Measurements from ENCODE around the gene RRP9. TPM values are rescaled to one million over a fixed set of nuclear protein-coding genes. Genes with fewer than 3 reads are reported as not detected.

RRP9 gene
- total and polyA plus RNA-seq, 2 donors (not counting 1 experiment from before 2014, with no cell fraction given) = 16.7 to 21.9 TPM

DNA sequence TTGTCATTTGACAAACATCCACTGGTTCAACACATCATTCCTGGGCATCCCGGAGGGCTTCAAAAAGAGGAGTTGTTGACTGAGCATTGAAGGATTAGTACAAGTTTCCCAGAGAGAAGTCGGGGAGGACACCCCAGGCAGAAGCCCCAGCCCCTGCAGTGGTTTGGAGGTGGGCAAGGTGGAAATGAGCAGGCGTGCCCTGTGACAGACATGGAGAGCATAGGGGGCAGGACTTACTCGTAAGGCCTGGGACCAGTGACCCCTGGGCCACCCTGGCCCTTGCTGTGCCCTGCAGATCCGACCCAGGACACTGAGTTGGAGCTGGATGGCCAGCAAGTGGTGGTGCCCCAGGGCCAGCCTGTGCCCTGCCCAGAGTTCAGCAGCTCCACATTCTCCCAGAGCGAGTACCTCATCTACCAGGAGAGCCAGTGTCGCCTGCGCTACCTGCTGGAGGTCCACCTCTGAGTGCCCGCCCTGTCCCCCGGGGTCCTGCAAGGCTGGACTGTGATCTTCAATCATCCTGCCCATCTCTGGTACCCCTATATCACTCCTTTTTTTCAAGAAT, 6.4 kb upstream of the RRP9 start:
- H3K9me3 ChIP-seq (ENCODE audit: control extremely low read depth in 1 of 3, control insufficient read depth in 2 of 3, insufficient read depth in 1 of 3, low read length in 2 of 3) = no peaks in the 10 kb centered on the region
- H3K27me3 Mint-ChIP-seq = peaks cover 5% of the 10 kb centered on the region
- no peaks in the 10 kb centered on the region for H3K27me3 ChIP-seq (replicated peaks in 1 of 4; ENCODE audit: control extremely low read depth in 1 of 4, control insufficient read depth in 3 of 4, insufficient read depth in 4 of 4, low read length in 3 of 4)
- H3K4me1 ChIP-seq (ENCODE audit: control insufficient read depth in 2 of 2, insufficient read depth in 2 of 2, low read length in 2 of 2) = peaks cover 3% of the 10 kb centered on the region in 2 donors
- H3K4me1 Mint-ChIP-seq = peaks cover under 1% of the 10 kb centered on the region
- no peak for TF ChIP-seq CTCF (IDR thresholded peaks at IDR 0.05)
- no peak for TF ChIP-seq EZH2 (IDR thresholded peaks at IDR 0.05; ENCODE audit: borderline replicate concordance, insufficient read depth, low read depth, low read length, poor library complexity, severe bottlenecking)
- H3K27ac ChIP-seq (ENCODE audit: low read length in 2 of 2) = no peak overlapping the region
- no peak overlapping the region for H3K4me2 ChIP-seq (replicated peaks; ENCODE audit: low read depth, low read length, poor library complexity, severe bottlenecking)
- no peaks in the 10 kb centered on the region for H3K9me3 Mint-ChIP-seq (ENCODE audit: insufficient read depth)
- DNase-seq (no peak), ATAC-seq (ENCODE audit: low read depth) (no peak)
- no peak overlapping the region for H3K27ac Mint-ChIP-seq
- no peaks in the 10 kb centered on the region for H3K36me3 ChIP-seq (replicated peaks in 1 of 2; ENCODE audit: control extremely low read depth in 1 of 2, control insufficient read depth in 1 of 2, extremely low read depth in 1 of 2, insufficient read depth in 2 of 2, low read length in 1 of 2)
- H3K4me3 ChIP-seq (ENCODE audit: control extremely low read depth in 1 of 5, extremely low read depth in 1 of 5, insufficient read depth in 1 of 5, low read depth in 2 of 5, low read length in 4 of 5) = no peak overlapping the region
- no peaks in the 10 kb centered on the region for H3K79me2 ChIP-seq (ENCODE audit: control insufficient read depth, insufficient read depth, low read length)
- ChIA-PET CTCF (no interaction called here), POLR2A (no interaction called here)
- no peak overlapping the region for H3K4me3 Mint-ChIP-seq
- H3K9ac ChIP-seq (ENCODE audit: low read length) = no peak overlapping the region
- intact Hi-C loops (cut with micrococcal nuclease) = no loop called here
- no peak overlapping the region for H2AFZ ChIP-seq (ENCODE audit: insufficient read depth, low read depth, low read length, poor library complexity, severe bottlenecking)
- H4K20me1 ChIP-seq (ENCODE audit: control insufficient read depth, insufficient read depth, low read length, poor library complexity, severe bottlenecking) = no peaks in the 10 kb centered on the region
- 94% methylated on average over 9 of the region's 10 CpGs for WGBS (ENCODE audit: insufficient coverage)

GRCh38 chr3:51947215-51947900, 5.7 kb upstream of the RRP9 start:
- intact Hi-C loops (cut with micrococcal nuclease) = no loop called here

More at GRCh38 chr3:51947215-51947900, 5.7 kb upstream of the RRP9 start:
- no peaks in the 10 kb centered on the region for H4K20me1 ChIP-seq (ENCODE audit: control insufficient read depth, insufficient read depth, low read length, poor library complexity, severe bottlenecking)
- no peaks in the 10 kb centered on the region for H3K79me2 ChIP-seq (ENCODE audit: control insufficient read depth, insufficient read depth, low read length)
- no peak overlapping the region for H2AFZ ChIP-seq (ENCODE audit: insufficient read depth, low read depth, low read length, poor library complexity, severe bottlenecking)
- no peaks in the 10 kb centered on the region for H3K36me3 ChIP-seq (replicated peaks in 1 of 2; ENCODE audit: control extremely low read depth in 1 of 2, control insufficient read depth in 1 of 2, extremely low read depth in 1 of 2, insufficient read depth in 2 of 2, low read length in 1 of 2)
- H3K27ac Mint-ChIP-seq = no peak overlapping the region
- H3K9me3 ChIP-seq (ENCODE audit: control extremely low read depth in 1 of 3, control insufficient read depth in 2 of 3, insufficient read depth in 1 of 3, low read length in 2 of 3) = no peaks in the 10 kb centered on the region
- WGBS (ENCODE audit: insufficient coverage) = 85% methylated on average over 11 of the region's 13 CpGs
- ATAC-seq (ENCODE audit: low read depth) (no peak), DNase-seq (no peak)
- H3K27ac ChIP-seq (ENCODE audit: low read length in 2 of 2) = no peak overlapping the region
- no peaks in the 10 kb centered on the region for H3K9me3 Mint-ChIP-seq (ENCODE audit: insufficient read depth)
- no peaks in the 10 kb centered on the region for H3K27me3 ChIP-seq (replicated peaks in 1 of 4; ENCODE audit: control extremely low read depth in 1 of 4, control insufficient read depth in 3 of 4, insufficient read depth in 4 of 4, low read length in 3 of 4)
- peaks cover 7% of the 10 kb centered on the region for H3K4me1 Mint-ChIP-seq
- peaks cover 3% of the 10 kb centered on the region for H3K27me3 Mint-ChIP-seq
- CTCF ChIA-PET = no interaction called here
- H3K9ac ChIP-seq (ENCODE audit: low read length) = no peak overlapping the region
- POLR2A ChIA-PET = no interaction called here
- TF ChIP-seq CTCF (IDR thresholded peaks at IDR 0.05) (no peak), EZH2 (IDR thresholded peaks at IDR 0.05; ENCODE audit: borderline replicate concordance, insufficient read depth, low read depth, low read length, poor library complexity, severe bottlenecking) (no peak)
- H3K4me1 ChIP-seq (ENCODE audit: control insufficient read depth in 2 of 2, insufficient read depth in 2 of 2, low read length in 2 of 2) = peaks cover 10 to 11% of the 10 kb centered on the region in 2 donors
- H3K4me3 Mint-ChIP-seq = no peak overlapping the region
- H3K4me2 ChIP-seq (replicated peaks; ENCODE audit: low read depth, low read length, poor library complexity, severe bottlenecking) = no peak overlapping the region
- no peak overlapping the region for H3K4me3 ChIP-seq (ENCODE audit: control extremely low read depth in 1 of 5, extremely low read depth in 1 of 5, insufficient read depth in 1 of 5, low read depth in 2 of 5, low read length in 4 of 5)

All from B cell (primary cell).